GM12872 (cell line): ENCODE data around the gene CCDC117.

ENCODE experiments used
- TF ChIP-seq, protein P1 (sequence below): IDR thresholded peaks from 3 replicates; pipeline ENCODE4 v1.5.1; 2011; ENCODE audit warnings: low read depth, mild to moderate bottlenecking, low read length, moderate library complexity; ENCODE audit not compliant: insufficient read depth

The CCDC117 gene

GRCh38 chr22:28772633-28773460 is at the start of gene CCDC117:
TSS of gene CCDC117 (plus strand) at chr22:28772695. CDS start at chr22:28772850, 155 bp downstream.
- TF ChIP-seq, protein P1, sequence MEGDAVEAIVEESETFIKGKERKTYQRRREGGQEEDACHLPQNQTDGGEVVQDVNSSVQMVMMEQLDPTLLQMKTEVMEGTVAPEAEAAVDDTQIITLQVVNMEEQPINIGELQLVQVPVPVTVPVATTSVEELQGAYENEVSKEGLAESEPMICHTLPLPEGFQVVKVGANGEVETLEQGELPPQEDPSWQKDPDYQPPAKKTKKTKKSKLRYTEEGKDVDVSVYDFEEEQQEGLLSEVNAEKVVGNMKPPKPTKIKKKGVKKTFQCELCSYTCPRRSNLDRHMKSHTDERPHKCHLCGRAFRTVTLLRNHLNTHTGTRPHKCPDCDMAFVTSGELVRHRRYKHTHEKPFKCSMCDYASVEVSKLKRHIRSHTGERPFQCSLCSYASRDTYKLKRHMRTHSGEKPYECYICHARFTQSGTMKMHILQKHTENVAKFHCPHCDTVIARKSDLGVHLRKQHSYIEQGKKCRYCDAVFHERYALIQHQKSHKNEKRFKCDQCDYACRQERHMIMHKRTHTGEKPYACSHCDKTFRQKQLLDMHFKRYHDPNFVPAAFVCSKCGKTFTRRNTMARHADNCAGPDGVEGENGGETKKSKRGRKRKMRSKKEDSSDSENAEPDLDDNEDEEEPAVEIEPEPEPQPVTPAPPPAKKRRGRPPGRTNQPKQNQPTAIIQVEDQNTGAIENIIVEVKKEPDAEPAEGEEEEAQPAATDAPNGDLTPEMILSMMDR, result peak; percentile 20; the same call in 2 of the 3 replicates

DNA sequence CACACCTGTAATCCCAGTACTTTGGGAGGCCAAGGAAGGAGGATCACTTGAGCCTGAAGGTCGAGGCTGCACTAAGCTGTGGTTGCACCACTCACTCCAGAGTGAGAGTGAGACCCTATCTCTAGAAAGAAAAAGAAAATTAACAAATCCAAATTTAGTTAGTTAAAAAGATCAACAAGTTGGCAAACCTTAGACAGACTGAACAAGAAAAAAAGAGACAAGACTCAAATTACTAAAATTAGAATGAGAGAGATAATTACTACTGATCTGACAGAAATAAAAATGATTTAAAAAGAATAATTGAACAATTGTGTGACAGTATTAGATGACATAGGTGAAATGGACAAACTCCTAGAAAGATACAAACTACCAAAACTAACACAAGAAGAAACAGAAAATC is 44.5 kb upstream of the CCDC117 start:
- TF ChIP-seq, protein P1, result no peak

- TF ChIP-seq, protein P1, result no peak
These were observed 43.7 kb upstream of the CCDC117 start for GRCh38 chr22:28728621-28729313.

DNA sequence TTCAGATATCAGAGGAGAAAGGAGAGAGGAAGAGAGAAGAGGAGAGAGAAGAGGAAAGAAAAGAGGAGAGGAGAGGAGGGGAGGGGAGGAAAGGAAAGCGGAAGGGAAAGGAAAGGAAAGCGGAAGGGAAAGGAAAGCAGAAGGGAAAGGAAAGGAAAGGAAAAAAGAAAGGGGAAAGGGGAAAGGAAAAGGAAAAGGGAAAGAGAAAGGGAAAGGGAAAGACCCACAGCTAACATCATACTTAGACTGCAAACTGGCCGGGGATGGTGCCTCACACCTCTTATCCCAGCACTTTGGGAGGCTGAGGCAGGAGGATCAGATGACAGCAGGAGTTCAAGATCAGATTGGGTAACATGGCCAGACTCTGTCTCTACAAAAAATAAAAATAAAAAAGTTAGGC is 42.3 kb upstream of the CCDC117 start:
- TF ChIP-seq, protein P1, result no peak

- TF ChIP-seq, protein P1, result no peak
These were observed 38.1 kb upstream of the CCDC117 start for GRCh38 chr22:28734393-28734792.

DNA sequence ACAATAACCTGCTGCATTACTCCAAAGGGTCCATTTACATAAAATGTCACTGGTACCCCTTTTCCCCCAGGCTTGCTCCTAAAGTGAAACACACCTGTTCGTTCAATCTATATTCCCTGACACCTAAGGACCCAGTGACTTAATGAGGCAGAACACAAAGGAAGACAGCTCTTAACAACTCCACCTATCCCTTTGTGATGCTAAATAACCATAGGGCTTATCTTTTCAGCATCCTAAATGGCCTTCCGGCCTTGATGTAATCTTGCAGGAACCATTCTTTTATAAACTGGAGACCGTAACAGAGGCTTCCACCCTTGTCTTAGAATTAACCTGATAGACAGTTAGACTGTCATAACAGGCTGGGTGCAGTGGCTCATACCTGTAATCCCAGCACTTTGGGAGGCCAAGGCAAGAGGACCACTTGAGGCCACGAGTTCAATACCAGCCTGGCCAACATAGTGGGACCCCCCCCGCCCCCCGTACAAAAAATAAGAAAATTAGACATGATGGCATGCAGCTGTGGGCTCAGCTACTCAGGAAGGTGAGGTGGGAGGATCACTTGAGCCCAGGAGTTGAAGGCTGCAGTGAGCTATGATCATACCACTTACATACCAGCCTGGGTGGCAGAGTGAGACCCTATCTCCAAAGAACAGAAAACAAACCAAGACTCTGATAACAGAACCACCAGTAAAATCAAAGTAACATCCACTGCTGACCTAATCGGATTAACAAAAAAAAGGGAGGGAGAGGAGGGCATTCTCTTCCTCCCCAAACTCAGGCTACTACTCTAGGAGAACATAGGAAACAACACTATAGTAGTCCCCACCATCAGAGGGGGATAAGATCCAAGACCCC is 36.0 kb upstream of the CCDC117 start:
- TF ChIP-seq, protein P1, result no peak

DNA sequence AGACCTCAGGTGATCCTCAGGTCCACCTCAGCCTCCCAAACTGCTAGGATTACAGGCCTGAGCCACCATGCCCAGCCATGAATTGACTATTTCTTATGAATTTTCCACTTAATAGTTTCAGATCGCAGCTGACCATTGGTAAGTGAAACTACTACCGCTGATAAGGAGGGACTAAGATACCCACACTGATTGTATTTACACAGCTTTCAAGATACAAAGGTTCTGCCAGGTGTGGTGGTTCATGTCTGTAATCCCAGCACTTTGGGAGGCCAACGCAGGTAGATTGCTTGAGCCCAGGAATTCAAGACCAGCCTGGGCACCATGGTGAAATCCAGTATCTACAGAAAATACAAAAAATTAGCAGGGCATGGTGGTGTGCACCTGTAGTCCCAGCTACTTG is 34.8 kb upstream of the CCDC117 start:
- TF ChIP-seq, protein P1, result no peak
